Upper lobe of left lung (tissue), 6 donors: Measurements from ENCODE around the gene AQP2. TPM values are rescaled to one million over a fixed set of nuclear protein-coding genes. Genes with fewer than 3 reads are reported as not detected.

ENCODE experiments used
- ATAC-seq, 2 donors: fragments of 200-7000 bp; cut with Tn5 transposase; one replicate each; pipeline ENCODE4 v1.9.1; 2022; ENCODE audit warnings: mild to moderate bottlenecking in 2 of 2, moderate library complexity in 2 of 2; ENCODE audit not compliant: low FRiP score in 2 of 2
- DNase-seq, 2 donors: peaks; one replicate each; pipeline ENCODE4 v3.0.0-alpha.2; 2019 to 2020
- H3K27ac ChIP-seq, 4 donors: fragments of 200-600 bp; sonication (generic); one replicate each; pipeline ENCODE4 v1.5.1; 2016 to 2019
- H3K27me3 ChIP-seq, 4 donors: fragments of 200-600 bp; sonication (generic); one replicate each; pipeline ENCODE4 v1.5.1; 2017 to 2019
- H3K36me3 ChIP-seq, 4 donors: fragments of 200-600 bp; sonication (generic); one replicate each; pipeline ENCODE4 v1.5.1; 2016 to 2019
- H3K4me1 ChIP-seq, 4 donors: fragments of 200-600 bp; sonication (generic); one replicate each; pipeline ENCODE4 v1.5.1; 2018 to 2019
- H3K4me3 ChIP-seq, 4 donors: fragments of 200-600 bp; sonication (generic); one replicate each; pipeline ENCODE4 v1.5.1; 2017 to 2019; ENCODE audit warnings: mild to moderate bottlenecking in 2 of 4, moderate library complexity in 1 of 4
- H3K9me3 ChIP-seq, 4 donors: fragments of 200-600 bp; sonication (generic); one replicate each; pipeline ENCODE4 v1.5.1; 2018 to 2019
- CTCF ChIP-seq, 6 experiments: fragments of 450-650 bp in 4 of 6; fragments of 200-600 bp in 2 of 6; sonication (generic) in 2 of 6; IDR thresholded peaks; one replicate each; pipeline ENCODE4 v1.5.1; 2016 to 2019; ENCODE audit warnings: antibody characterized with exemption in 6 of 6
- EP300 ChIP-seq, 4 donors: sonication (generic); formaldehyde crosslinking; IDR thresholded peaks; one replicate each; pipeline ENCODE4 v1.5.1; 2017; ENCODE audit warnings: antibody characterized with exemption in 4 of 4, control low read depth in 2 of 4
- POLR2A ChIP-seq, 4 donors: fragments of 450-650 bp; IDR thresholded peaks; one replicate each; pipeline ENCODE4 v1.5.1; 2016 to 2017; ENCODE audit warnings: antibody characterized with exemption in 4 of 4, mild to moderate bottlenecking in 2 of 4
- POLR2AphosphoS5 ChIP-seq, 2 donors: sonication (generic); formaldehyde crosslinking; IDR thresholded peaks; one replicate each; pipeline ENCODE4 v1.5.1; 2017; ENCODE audit warnings: antibody characterized with exemption in 2 of 2
- WGBS, 2 donors: methylation state at CpG; one replicate each; pipeline ENCODE4 v1.1.5; 2017 to 2018; 5-methylcytosine and 5-hydroxymethylcytosine counted together
- total RNA-seq, 6 donors: library from RNA; depleted of rRNA in 4 of 6; stranded (reverse); fragments of >200 nt in 4 of 6; gene quantifications; one replicate each; pipeline versions ENCODE4 v1.1.0 to v1.2.1, GENCODE V29; 2016 to 2021
- donor health status: DM: no; HTN: no; CAD: no; lungs with moderate emphysema.
- donor health status: DM: no; HTN: yes; CAD: no; lungs with severe emphysema.

The AQP2 gene
- total RNA-seq, 6 donors from 2014 or later, result 0.15 TPM; not detected in 5

DNA sequence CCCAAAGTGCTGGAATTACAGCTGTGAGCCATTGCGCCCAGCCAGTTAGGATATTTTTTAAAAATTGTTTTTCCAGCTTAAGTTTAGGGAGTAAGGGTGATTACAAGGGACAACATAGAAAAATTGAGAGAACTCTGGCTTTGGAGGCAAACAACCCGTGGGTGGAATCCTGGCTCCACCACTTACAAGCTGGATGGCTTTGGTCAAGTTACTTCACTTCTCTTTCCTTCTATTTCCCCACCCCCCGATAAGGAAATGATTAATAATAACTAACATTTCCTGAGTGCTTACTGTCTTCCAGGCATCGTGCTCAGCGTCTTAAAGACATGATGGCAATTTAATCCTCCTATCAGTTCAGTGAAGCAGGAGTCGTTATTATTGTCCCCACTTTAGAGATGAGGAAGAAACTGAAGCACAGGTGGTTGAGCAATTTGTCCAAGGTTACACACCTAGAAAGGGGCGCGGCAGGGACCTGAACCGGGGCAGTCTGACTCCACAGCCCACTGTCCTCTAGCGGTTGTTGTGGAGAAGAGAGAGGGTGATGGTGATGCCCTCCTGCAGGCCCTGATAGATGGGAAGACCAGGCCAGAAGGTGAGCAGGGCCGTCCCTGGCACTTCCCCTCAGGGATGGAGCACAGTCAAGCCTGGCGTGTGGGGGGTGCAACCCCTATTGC, 30.2 kb upstream of the AQP2 start:
- ATAC-seq (peak in 1 of 2 donors; percentile 48), DNase-seq (no peak)
- WGBS, 2 donors, result 45 to 48% methylated on average over 10 to 12 of the region's 12 CpGs
- Histone ChIP-seq H3K9me3 (no peaks in the 10 kb centered on the region), H3K4me1 (peaks cover 0 to 11% (median 4%) of the 10 kb centered on the region in 4 donors), H3K27me3 (no peaks in the 10 kb centered on the region), H3K4me3 (no peak overlapping the region), H3K27ac (no peak overlapping the region), H3K36me3 (no peaks in the 10 kb centered on the region)
- no peak for TF ChIP-seq EP300 (IDR thresholded peaks at IDR 0.05)
- TF ChIP-seq POLR2AphosphoS5 (IDR thresholded peaks at IDR 0.05), result no peak
- TF ChIP-seq CTCF (IDR thresholded peaks at IDR 0.05), result no peak
- no peak for TF ChIP-seq POLR2A (IDR thresholded peaks at IDR 0.05)

- no peak for ATAC-seq
- Histone ChIP-seq H3K27me3 (no peaks in the 10 kb centered on the region), H3K4me1 (peaks cover 0 to 11% (median 4%) of the 10 kb centered on the region in 4 donors), H3K36me3 (no peaks in the 10 kb centered on the region), H3K27ac (no peak overlapping the region), H3K9me3 (no peaks in the 10 kb centered on the region), H3K4me3 (no peak overlapping the region)
- TF ChIP-seq CTCF (IDR thresholded peaks at IDR 0.05), result no peak
- TF ChIP-seq POLR2AphosphoS5 (IDR thresholded peaks at IDR 0.05), result no peak
- TF ChIP-seq EP300 (IDR thresholded peaks at IDR 0.05), result no peak
- TF ChIP-seq POLR2A (IDR thresholded peaks at IDR 0.05), result no peak
- DNase-seq, result no peak
- 82 to 84% methylated on average over 3 of the region's 3 CpGs for WGBS, 2 donors
Observed at GRCh38 chr12:49920915-49921286, 29.6 kb upstream of the AQP2 start.

DNA sequence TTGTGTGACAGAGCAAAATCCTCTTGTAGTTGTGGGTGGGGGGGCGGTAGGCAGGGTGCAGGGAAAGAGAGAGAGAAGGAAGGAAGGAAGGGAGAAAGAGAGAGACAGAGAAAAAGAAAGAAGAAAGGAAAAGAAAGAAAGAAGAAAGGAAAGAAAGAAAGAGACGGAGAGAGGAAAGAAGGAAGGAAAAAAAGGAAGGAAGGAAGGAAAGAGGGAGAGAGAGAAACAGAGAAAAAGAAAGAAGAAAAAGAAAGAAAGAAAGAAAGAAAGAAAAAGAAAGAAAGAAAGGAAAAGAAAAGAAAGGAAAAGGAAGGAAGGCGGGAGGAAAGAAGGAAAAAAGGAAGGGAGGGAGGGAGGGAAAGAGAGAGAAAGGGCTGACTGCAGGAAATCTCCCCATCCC, 29.2 kb upstream of the AQP2 start:
- ATAC-seq, result no peak
- TF ChIP-seq POLR2A (IDR thresholded peaks at IDR 0.05), result no peak
- TF ChIP-seq CTCF (IDR thresholded peaks at IDR 0.05), result no peak
- no peak for TF ChIP-seq POLR2AphosphoS5 (IDR thresholded peaks at IDR 0.05)
- no peak for TF ChIP-seq EP300 (IDR thresholded peaks at IDR 0.05)
- Histone ChIP-seq H3K4me1 (peaks cover 0 to 11% (median 4%) of the 10 kb centered on the region in 4 donors), H3K27ac (no peak overlapping the region), H3K36me3 (no peaks in the 10 kb centered on the region), H3K4me3 (no peak overlapping the region), H3K9me3 (no peaks in the 10 kb centered on the region), H3K27me3 (no peaks in the 10 kb centered on the region)
- WGBS, 2 donors, result 72 to 81% methylated on average over 3 of the region's 3 CpGs
- DNase-seq, result no peak

DNA sequence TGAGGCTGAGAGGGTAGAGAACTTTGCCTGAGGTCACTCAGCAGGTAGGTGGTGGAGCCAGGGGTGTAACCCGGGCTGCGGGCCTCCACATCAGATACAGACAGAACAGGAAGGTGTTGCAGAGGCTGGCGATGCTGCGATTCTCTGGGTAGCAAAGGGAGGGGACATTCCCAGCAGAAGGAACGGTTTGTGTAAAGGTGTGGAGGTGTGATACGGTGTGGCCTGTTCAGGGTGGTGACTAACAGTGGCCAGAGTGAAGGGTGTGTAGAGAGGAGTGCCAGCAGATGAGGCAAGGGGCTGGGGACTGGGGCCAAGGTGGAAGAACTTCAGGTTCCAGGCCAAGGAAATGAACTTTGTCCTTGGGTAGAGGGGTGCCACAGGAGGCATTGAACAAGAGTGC, 28.6 kb upstream of the AQP2 start:
- no peak overlapping the region for H3K4me3 ChIP-seq
- no peak overlapping the region for H3K27ac ChIP-seq
- WGBS, 2 donors, result 72% methylated on average over 6 of the region's 6 CpGs
- no peaks in the 10 kb centered on the region for H3K36me3 ChIP-seq
- no peaks in the 10 kb centered on the region for H3K9me3 ChIP-seq
- DNase-seq, result no peak
- peaks cover 0 to 11% (median 4%) of the 10 kb centered on the region in 4 donors for H3K4me1 ChIP-seq
- no peaks in the 10 kb centered on the region for H3K27me3 ChIP-seq
- TF ChIP-seq POLR2AphosphoS5 (IDR thresholded peaks at IDR 0.05), result no peak
- no peak for TF ChIP-seq EP300 (IDR thresholded peaks at IDR 0.05)
- no peak for TF ChIP-seq CTCF (IDR thresholded peaks at IDR 0.05)
- TF ChIP-seq POLR2A (IDR thresholded peaks at IDR 0.05), result no peak
- no peak for ATAC-seq
